HCT116 (cell line): ENCODE measurements around the gene INCENP. TPM values are rescaled to one million over a fixed set of nuclear protein-coding genes. Genes with fewer than 3 reads are reported as not detected.

Experiments used
- ATAC-seq: fragments of 200-7000 bp; cut with Tn5 transposase; 2 replicates; pipeline ENCODE4 v1.9.1; 2020; ENCODE audit warnings: mild to moderate bottlenecking, moderate library complexity
- BruUV-seq: library from RNA; stranded (reverse); fragments of 400-500 nt; replicated peaks from 2 replicates; lab custom pipeline; 2021; lab: Mats Ljungman, UMichigan
- CTCF ChIA-PET: fragments of 300-600 bp; sonication (Branson Sonifier 250); formaldehyde crosslinking; loops from one replicate; lab custom pipeline; 2021; ENCODE audit warnings: antibody characterized with exemption; lab: Charles Lee
- POLR2A ChIA-PET: fragments of 300-600, 350-600 bp; sonication (Branson Sonifier 250); formaldehyde crosslinking; loops from one replicate; lab custom pipeline; 2021; ENCODE audit warnings: antibody characterized with exemption; lab: Charles Lee
- RAD21 ChIA-PET, 2 experiments: fragments of 300-600 bp; sonication (Branson Sonifier 250); formaldehyde crosslinking; loops; one replicate each; lab custom pipeline; 2023; ENCODE audit warnings: low total read pairs in 2 of 2; ENCODE audit not compliant: uncharacterized antibody in 2 of 2, unreplicated experiment in 2 of 2, low non-redundant PET in 1 of 2; lab: Charles Lee
- DNase-seq: peaks from one replicate; pipeline ENCODE4 v3.0.0-alpha.2; 2010; ENCODE audit warnings: low read depth, low spot score
- H2AFZ ChIP-seq: fragments of 200-600 bp; shearing (Covaris generic), sonication (generic); 2 replicates; pipeline ENCODE4 v1.6.1; 2017; ENCODE audit warnings: low read depth, mixed run types, mixed read lengths, antibody characterized with exemption, low read length; ENCODE audit not compliant: poor library complexity, severe bottlenecking
- H3K27ac ChIP-seq: 2 replicates; pipeline ENCODE4 v1.5.1; 2012; ENCODE audit warnings: low read depth, low read length
- H3K27me3 ChIP-seq: fragments of 200-600 bp; sonication (generic); 2 replicates; pipeline ENCODE4 v1.6.1; 2016; ENCODE audit warnings: mixed run types, low read length, mixed read lengths; ENCODE audit not compliant: insufficient read depth
- H3K36me3 ChIP-seq, 2 experiments: fragments of 200-500 bp in 1 of 2; fragments of 200-600 bp in 1 of 2; sonication (Bioruptor generic) in 1 of 2; sonication (generic) in 1 of 2; 2 replicates each; pipeline versions ENCODE4 v1.5.1 to v1.6.1; 2014 to 2016; ENCODE audit warnings: low read length in 2 of 2, inconsistent platforms in 1 of 2, mixed read lengths in 1 of 2, mixed run types in 1 of 2; ENCODE audit not compliant: insufficient read depth in 2 of 2, control insufficient read depth in 1 of 2
- H3K4me1 ChIP-seq, 2 experiments: fragments of 200-600 bp in 1 of 2; sonication (generic) in 1 of 2; 2 replicates each; pipeline versions ENCODE4 v1.5.1 to v1.6.1; 2012 to 2017; ENCODE audit warnings: low read length in 2 of 2, inconsistent platforms in 1 of 2, mild to moderate bottlenecking in 1 of 2, mixed read lengths in 1 of 2, mixed run types in 1 of 2, moderate library complexity in 1 of 2; ENCODE audit not compliant: insufficient read depth in 2 of 2, control insufficient read depth in 1 of 2
- H3K4me2 ChIP-seq: fragments of 200-600 bp; sonication (generic); 2 replicates; pipeline ENCODE4 v1.6.1; 2017; ENCODE audit warnings: mixed run types, low read length, mixed read lengths
- H3K4me3 ChIP-seq, 2 experiments: fragments of 200-600 bp in 1 of 2; sonication (generic) in 1 of 2; replicated peaks in 1 of 2; 2 replicates each; pipeline ENCODE4 v1.5.1; 2011 to 2016; ENCODE audit warnings: low read length in 2 of 2, control low read depth in 1 of 2, low read depth in 1 of 2, mild to moderate bottlenecking in 1 of 2, mixed read lengths in 1 of 2, mixed run types in 1 of 2
- H3K79me2 ChIP-seq: fragments of 200-600 bp; sonication (generic); 2 replicates; pipeline ENCODE4 v1.6.1; 2017; ENCODE audit warnings: mild to moderate bottlenecking, mixed run types, low read length, moderate library complexity, mixed read lengths; ENCODE audit not compliant: insufficient read depth
- H3K9ac ChIP-seq: fragments of 200-600 bp; sonication (generic); 2 replicates; pipeline ENCODE4 v1.6.1; 2016; ENCODE audit warnings: low read length, mixed read lengths
- H3K9me2 ChIP-seq: fragments of 200-600 bp; sonication (generic), shearing (Covaris generic); 2 replicates; pipeline ENCODE4 v1.6.1; 2017; ENCODE audit warnings: mixed run types, mild to moderate bottlenecking, moderate library complexity; ENCODE audit not compliant: insufficient read depth
- H3K9me3 ChIP-seq, 2 experiments: fragments of 200-500 bp in 1 of 2; fragments of 200-600 bp in 1 of 2; sonication (Bioruptor generic) in 1 of 2; sonication (generic) in 1 of 2; 2 replicates each; pipeline ENCODE4 v1.6.1; 2014 to 2017; ENCODE audit warnings: low read length in 2 of 2, mixed read lengths in 2 of 2, inconsistent platforms in 1 of 2, low read depth in 1 of 2, mild to moderate bottlenecking in 1 of 2, mixed run types in 1 of 2, moderate library complexity in 1 of 2; ENCODE audit not compliant: control insufficient read depth in 1 of 2, insufficient read depth in 1 of 2
- H4K20me1 ChIP-seq: fragments of 200-600 bp; sonication (generic), shearing (Covaris generic); 2 replicates; pipeline ENCODE4 v1.6.1; 2017; ENCODE audit warnings: mixed run types, mild to moderate bottlenecking, moderate library complexity; ENCODE audit not compliant: insufficient read depth
- ATF3 ChIP-seq: IDR thresholded peaks from 2 replicates; pipeline ENCODE4 v1.6.1; 2012
- CTCF ChIP-seq, 3 experiments: fragments of 200-600 bp in 1 of 3; sonication (generic) in 1 of 3; IDR thresholded peaks in 2 of 3; conservative IDR thresholded peaks in 1 of 3; 2 replicates each; pipeline ENCODE4 v1.5.1; 2012 to 2017; ENCODE audit warnings: low read depth in 2 of 3, low read length in 2 of 3, antibody characterized with exemption in 1 of 3, borderline replicate concordance in 1 of 3, control low read depth in 1 of 3, mild to moderate bottlenecking in 1 of 3, mixed read lengths in 1 of 3, mixed run types in 1 of 3, moderate library complexity in 1 of 3; ENCODE audit not compliant: insufficient read depth in 1 of 3
- RAD21 ChIP-seq: IDR thresholded peaks from 2 replicates; pipeline ENCODE4 v1.6.1; 2012; ENCODE audit warnings: low read depth, mild to moderate bottlenecking
- SIN3A ChIP-seq: IDR thresholded peaks from 2 replicates; pipeline ENCODE4 v1.6.1; 2012; ENCODE audit warnings: low read depth
- SP1 ChIP-seq: IDR thresholded peaks from 2 replicates; pipeline ENCODE4 v1.6.1; 2012; ENCODE audit warnings: low read depth
- ZBTB33 ChIP-seq: IDR thresholded peaks from 2 replicates; pipeline ENCODE4 v1.6.1; 2011; ENCODE audit warnings: mild to moderate bottlenecking, low read length, moderate library complexity; ENCODE audit not compliant: insufficient replicate concordance; ENCODE audit errors: extremely low read depth
- intact Hi-C: fragments of 100-400 bp; cut with micrococcal nuclease; formaldehyde crosslinking; loops from 2 replicates; pipeline ENCODE4 v1.10.0; 2022
- total RNA-seq: library from RNA; stranded (reverse); gene quantifications from one replicate; pipeline ENCODE4 v1.2.1, GENCODE V29; 2021; ENCODE audit not compliant: unreplicated experiment

Gene INCENP
- total RNA-seq, 1 experiment from 2014 or later: 118 TPM

GRCh38 chr11:62077132-62077531, 46.7 kb upstream of the INCENP start:
- POLR2A ChIA-PET: interaction anchor here (0.7 kb wide), 1 partner anchor 110 kb away, joined by 3 read pairs; the partner anchor contains the start of gene FTH1
- CTCF ChIA-PET: no interaction called here
- Histone ChIP-seq H3K27ac (no peak overlapping the region), H3K4me1 (peaks cover 0 to 7% of the 10 kb centered on the region in 2 experiments; a peak in 2 of 4 replicates), H3K9ac (no peak overlapping the region), H3K4me3 (no peak overlapping the region), H3K36me3 (no peaks in the 10 kb centered on the region), H4K20me1 (no peaks in the 10 kb centered on the region), H3K9me3 (no peaks in the 10 kb centered on the region), H3K4me2 (no peak overlapping the region), H2AFZ (no peak overlapping the region), H3K9me2 (no peaks in the 10 kb centered on the region), H3K79me2 (no peaks in the 10 kb centered on the region), H3K27me3 (no peaks in the 10 kb centered on the region)
- RAD21 ChIA-PET: no interaction called here
- no TSS peak for BruUV-seq
- no peak for DNase-seq
- no peak for TF ChIP-seq CTCF (IDR thresholded peaks at IDR 0.05 in 2 of 3, conservative IDR thresholded peaks at IDR 0.05 in 1 of 3; ENCODE audit: borderline replicate concordance in 1 of 3, insufficient read depth in 1 of 3, low read depth in 2 of 3, low read length in 2 of 3)
- no peak for TF ChIP-seq SIN3A
- no peak for ATAC-seq
- intact Hi-C loops: no loop called here

GRCh38 chr11:62081378-62082291, 42.2 kb upstream of the INCENP start:
- H3K36me3 ChIP-seq: no peaks in the 10 kb centered on the region
- no peak overlapping the region for H3K27ac ChIP-seq
- intact Hi-C loops: loop anchor here (1.0 to 2.0 kb wide), 3 partner anchors 133 to 210 kb away; no protein-coding TSS in a partner anchor
- H3K9me2 ChIP-seq: no peaks in the 10 kb centered on the region
- ATAC-seq: peak; percentile 94
- ChIA-PET RAD21 (interaction anchor here (0.8 to 1.9 kb wide), 10 partner anchors 26 to 284 kb away, joined by 3 to 19 read pairs (median 6); no protein-coding TSS in a partner anchor), POLR2A (interaction anchor here (0.6 to 2.9 kb wide), 12 partner anchors 35 to 267 kb away, joined by 3 to 21 read pairs (median 4); partner anchors contain the start of gene FTH1), CTCF (interaction anchor here (0.6 to 3.4 kb wide), 36 partner anchors 9 to 334 kb away, joined by 3 to 134 read pairs (median 6); partner anchors contain the start of genes BEST1, FADS1 and FTH1)
- H3K4me1 ChIP-seq: peaks cover 0 to 9% of the 10 kb centered on the region in 2 experiments; a peak in 2 of 4 replicates
- no peak overlapping the region for H3K4me3 ChIP-seq
- H3K9me3 ChIP-seq: no peaks in the 10 kb centered on the region
- no peaks in the 10 kb centered on the region for H3K27me3 ChIP-seq
- peak; percentile 64 for DNase-seq
- no TSS peak for BruUV-seq
- no peaks in the 10 kb centered on the region for H4K20me1 ChIP-seq
- peak overlapping the region; percentile 55 for H3K4me2 ChIP-seq
- no peak overlapping the region for H3K9ac ChIP-seq
- TF ChIP-seq ZBTB33 (no peak), CTCF (IDR thresholded peaks at IDR 0.05 in 2 of 3, conservative IDR thresholded peaks at IDR 0.05 in 1 of 3; ENCODE audit: borderline replicate concordance in 1 of 3, insufficient read depth in 1 of 3, low read depth in 2 of 3, low read length in 2 of 3) (peak; percentile 76 to 95 (median 93)), SP1 (no peak), RAD21 (peak; percentile 99), ATF3 (no peak)
- H2AFZ ChIP-seq: peak overlapping the region; percentile 96
- H3K79me2 ChIP-seq: no peaks in the 10 kb centered on the region
